GM12891 (cell line): ENCODE measurements around the gene VAMP2.

ENCODE experiments used
- POLR2A ChIP-seq: IDR thresholded peaks from 2 replicates; pipeline ENCODE4 v1.6.1; 2011; ENCODE audit warnings: low read depth, low read length, control low read depth
- POLR2AphosphoS5 ChIP-seq: IDR thresholded peaks from 2 replicates; pipeline ENCODE4 v1.6.1; 2011; ENCODE audit warnings: low read depth, low read length, control low read depth
- SPI1 ChIP-seq: IDR thresholded peaks from 2 replicates; pipeline ENCODE4 v1.6.1; 2011; ENCODE audit warnings: low read depth, low read length, control low read depth
- TAF1 ChIP-seq: IDR thresholded peaks from 2 replicates; pipeline ENCODE4 v1.6.1; 2011; ENCODE audit warnings: low read depth, low read length, control low read depth

DNA sequence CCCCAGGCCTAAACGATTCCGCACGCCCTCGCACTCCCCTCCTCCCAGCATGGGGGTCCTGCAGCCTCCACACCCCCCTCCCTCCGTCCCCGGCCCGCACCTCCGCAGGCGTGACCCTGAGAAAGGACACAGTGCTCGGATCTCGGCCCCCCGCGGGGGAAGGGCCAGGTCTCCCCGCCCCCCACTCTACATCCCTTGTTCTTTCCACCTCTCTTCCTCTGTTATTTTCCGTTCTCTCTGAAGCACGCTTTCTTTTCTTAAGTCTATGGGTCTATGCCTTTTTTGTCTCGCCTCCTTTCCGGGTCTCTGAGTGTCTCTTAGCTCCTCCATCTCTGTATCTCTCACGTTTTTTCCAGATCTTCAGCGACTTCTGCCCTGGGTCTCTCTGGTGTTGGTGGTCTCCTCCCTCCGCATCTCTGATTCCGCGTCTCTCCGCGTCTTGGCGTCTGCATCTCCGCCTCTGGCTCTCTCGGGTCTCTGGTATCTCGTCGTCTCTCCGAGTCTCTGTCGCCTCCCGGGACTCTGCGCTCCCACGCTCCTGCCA, 36.7 kb downstream of the VAMP2 start:
- TF ChIP-seq SPI1 (no peak), TAF1 (no peak), POLR2A (no peak), POLR2AphosphoS5 (no peak)
